Heart left ventricle (tissue), 13 donors: ENCODE results near the gene RNF187.

ENCODE experiments used
- POLR2A ChIP-seq, 2 donors: fragments of 450-650 bp; IDR thresholded peaks; one replicate each; pipeline ENCODE4 v1.6.1; 2017; ENCODE audit warnings: antibody characterized with exemption in 2 of 2, mild to moderate bottlenecking in 2 of 2, moderate library complexity in 2 of 2
- TF ChIP-seq, protein P1 (sequence below), 12 donors: fragments of 200-600 bp; sonication (generic) in 4 of 12; IDR thresholded peaks; one replicate each; pipeline versions ENCODE4 v1.5.0 to v1.8.0; 2018 to 2022; ENCODE audit warnings: antibody characterized with exemption in 12 of 12, mild to moderate bottlenecking in 5 of 12
- donor health status: ischemic (EF 13 %, LVEDD 7.1; RV severe dilation, severe dysfunction).
- donor health status: DM: no; HTN: yes; CAD: no.
- donor health status: DM: no; HTN: no; CAD: no.
- donor health status: ischemic (EF 25% LVEDD 6.9; RV normal size, moderate dysfunction).
- donor health status: ischemic (EF 25% LVEDD 5.7; RV mildly dilated, moderate dysfunction).
- donor health status: ischemic (EF 35%, LVEDD 5.7; RV mildly dilated, moderate dysfunction).
- donor health status: nonischemic (EF 11% LVEDD 7.7; RV severe dilation, severe dysfunction).
- donor health status: DM: yes; HTN: yes; CAD: no.
- donor health status: PGD.
- donor health status: ischemic (EF 29% LVEDD 5.4; RV normal size, mild dysfunction).
- donor health status: nonischemic (EF 23%, LVEDD 6.1; RV moderate dilation, normal function).

DNA sequence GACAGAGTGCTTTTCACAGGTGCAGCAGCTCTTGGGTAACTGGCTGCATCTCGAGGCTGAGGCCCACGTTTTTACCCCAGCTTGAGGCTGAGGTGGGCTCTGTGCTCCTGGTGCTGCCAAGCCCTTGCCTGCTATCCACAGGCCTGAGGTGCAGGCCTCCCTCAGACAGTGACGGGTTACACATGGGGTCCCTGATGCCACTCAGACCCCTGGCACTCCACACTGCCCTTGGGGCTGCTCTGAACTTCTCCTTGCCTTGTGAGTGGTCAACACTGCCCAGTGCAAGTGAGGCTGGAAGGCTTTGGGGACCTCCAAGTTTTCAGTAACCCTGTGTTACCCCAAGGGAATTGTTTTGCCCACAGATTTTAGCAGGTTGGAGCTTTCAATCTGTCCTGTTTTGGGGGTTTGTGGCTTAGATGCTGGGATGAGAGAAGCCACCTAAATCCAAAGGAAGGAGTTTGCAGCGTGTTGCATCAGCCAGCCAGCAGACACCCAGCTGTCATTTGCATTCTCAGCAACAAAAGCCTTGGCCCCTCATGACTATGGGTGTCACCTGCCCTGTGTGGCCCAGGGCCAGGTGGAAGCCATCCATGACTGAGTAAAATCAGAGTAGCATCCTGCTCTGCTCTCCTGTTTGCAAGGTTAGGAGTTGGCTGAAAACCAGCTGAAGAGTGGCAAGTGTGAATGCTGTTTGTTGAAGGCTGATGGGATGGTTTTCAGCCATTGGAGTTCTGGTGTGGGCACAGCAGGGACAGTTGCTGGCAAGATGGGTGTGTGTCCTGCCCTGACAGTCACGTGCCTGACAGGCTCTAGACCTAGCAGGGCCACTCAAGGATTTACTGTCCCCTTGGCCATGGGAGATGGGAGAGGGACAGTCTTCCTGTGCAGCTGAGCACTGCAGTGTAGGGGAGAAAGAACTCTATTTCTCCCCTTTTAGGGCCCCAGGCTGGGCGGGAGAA is 3.2 kb downstream of the RNF187 start:
- TF ChIP-seq, protein P1, sequence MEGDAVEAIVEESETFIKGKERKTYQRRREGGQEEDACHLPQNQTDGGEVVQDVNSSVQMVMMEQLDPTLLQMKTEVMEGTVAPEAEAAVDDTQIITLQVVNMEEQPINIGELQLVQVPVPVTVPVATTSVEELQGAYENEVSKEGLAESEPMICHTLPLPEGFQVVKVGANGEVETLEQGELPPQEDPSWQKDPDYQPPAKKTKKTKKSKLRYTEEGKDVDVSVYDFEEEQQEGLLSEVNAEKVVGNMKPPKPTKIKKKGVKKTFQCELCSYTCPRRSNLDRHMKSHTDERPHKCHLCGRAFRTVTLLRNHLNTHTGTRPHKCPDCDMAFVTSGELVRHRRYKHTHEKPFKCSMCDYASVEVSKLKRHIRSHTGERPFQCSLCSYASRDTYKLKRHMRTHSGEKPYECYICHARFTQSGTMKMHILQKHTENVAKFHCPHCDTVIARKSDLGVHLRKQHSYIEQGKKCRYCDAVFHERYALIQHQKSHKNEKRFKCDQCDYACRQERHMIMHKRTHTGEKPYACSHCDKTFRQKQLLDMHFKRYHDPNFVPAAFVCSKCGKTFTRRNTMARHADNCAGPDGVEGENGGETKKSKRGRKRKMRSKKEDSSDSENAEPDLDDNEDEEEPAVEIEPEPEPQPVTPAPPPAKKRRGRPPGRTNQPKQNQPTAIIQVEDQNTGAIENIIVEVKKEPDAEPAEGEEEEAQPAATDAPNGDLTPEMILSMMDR (IDR thresholded peaks at IDR 0.05): no peak
- TF ChIP-seq POLR2A (IDR thresholded peaks at IDR 0.05): no peak
